Liver (tissue), 3 donors: ENCODE data around the gene ATXN7L1.

Experiments
- GABPA ChIP-seq, 2 donors: IDR thresholded peaks in 1 of 2; conservative IDR thresholded peaks in 1 of 2; 2 replicates each; pipeline ENCODE4 v1.6.1; 2016; ENCODE audit warnings: antibody characterized with exemption in 2 of 2, mild to moderate bottlenecking in 1 of 2, moderate library complexity in 1 of 2
- TAF1 ChIP-seq: conservative IDR thresholded peaks from 2 replicates; pipeline ENCODE4 v1.6.1; 2016; ENCODE audit warnings: antibody characterized with exemption, mild to moderate bottlenecking
- TF ChIP-seq, protein P1 (sequence below): fragments of 150-350 bp; IDR thresholded peaks from 2 replicates; pipeline ENCODE4 v1.5.1; 2017; ENCODE audit warnings: improper control_type of control experiment, low read depth, low read length; ENCODE audit not compliant: missing input control
- TF ChIP-seq, protein P2 (sequence below): IDR thresholded peaks from 2 replicates; pipeline ENCODE4 v1.6.1; 2016; ENCODE audit warnings: antibody characterized with exemption
- donor health status: healthy.
- donor health status: healthy.

DNA sequence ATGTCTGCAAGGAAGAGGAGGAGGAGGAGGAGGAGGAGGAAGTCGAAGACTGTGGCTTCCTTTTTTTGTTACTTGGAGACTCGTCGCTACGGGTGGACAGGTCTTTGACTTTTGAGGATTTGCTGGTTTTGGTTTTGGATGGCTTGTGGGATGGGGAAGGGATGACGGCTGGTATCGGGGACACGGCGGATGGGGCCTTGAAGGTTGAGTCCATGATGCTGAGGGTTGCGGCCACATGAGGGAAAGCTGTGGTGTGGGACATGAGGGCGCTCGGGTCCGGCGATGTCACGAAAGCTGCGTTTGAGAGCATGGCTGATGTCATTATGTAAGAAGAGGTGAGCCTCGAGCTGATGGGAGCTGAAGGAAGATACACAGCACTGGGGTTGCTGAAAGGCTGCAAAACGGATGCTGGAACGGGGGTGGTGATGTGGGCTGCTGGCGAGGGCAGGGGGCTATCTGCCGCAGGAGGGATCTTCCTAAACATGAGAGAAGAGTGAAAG is 262.0 kb downstream of the ATXN7L1 start:
- TF ChIP-seq, protein P1, sequence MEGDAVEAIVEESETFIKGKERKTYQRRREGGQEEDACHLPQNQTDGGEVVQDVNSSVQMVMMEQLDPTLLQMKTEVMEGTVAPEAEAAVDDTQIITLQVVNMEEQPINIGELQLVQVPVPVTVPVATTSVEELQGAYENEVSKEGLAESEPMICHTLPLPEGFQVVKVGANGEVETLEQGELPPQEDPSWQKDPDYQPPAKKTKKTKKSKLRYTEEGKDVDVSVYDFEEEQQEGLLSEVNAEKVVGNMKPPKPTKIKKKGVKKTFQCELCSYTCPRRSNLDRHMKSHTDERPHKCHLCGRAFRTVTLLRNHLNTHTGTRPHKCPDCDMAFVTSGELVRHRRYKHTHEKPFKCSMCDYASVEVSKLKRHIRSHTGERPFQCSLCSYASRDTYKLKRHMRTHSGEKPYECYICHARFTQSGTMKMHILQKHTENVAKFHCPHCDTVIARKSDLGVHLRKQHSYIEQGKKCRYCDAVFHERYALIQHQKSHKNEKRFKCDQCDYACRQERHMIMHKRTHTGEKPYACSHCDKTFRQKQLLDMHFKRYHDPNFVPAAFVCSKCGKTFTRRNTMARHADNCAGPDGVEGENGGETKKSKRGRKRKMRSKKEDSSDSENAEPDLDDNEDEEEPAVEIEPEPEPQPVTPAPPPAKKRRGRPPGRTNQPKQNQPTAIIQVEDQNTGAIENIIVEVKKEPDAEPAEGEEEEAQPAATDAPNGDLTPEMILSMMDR, result no peak
- TF ChIP-seq, protein P2, sequence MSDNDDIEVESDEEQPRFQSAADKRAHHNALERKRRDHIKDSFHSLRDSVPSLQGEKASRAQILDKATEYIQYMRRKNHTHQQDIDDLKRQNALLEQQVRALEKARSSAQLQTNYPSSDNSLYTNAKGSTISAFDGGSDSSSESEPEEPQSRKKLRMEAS, result no peak
- TF ChIP-seq TAF1 (no peak), GABPA (IDR thresholded peaks at IDR 0.05 in 1 of 2, conservative IDR thresholded peaks at IDR 0.05 in 1 of 2) (no peak)
